Calu3 (cell line): ENCODE results near the gene CDCA5. TPM values are rescaled to one million over a fixed set of nuclear protein-coding genes. Genes with fewer than 3 reads are reported as not detected.

ENCODE experiments used
- BruUV-seq: library from RNA; stranded (reverse); fragments of 400-500 nt; replicated peaks from 2 replicates; lab custom pipeline; 2021; lab: Mats Ljungman, UMichigan
- CTCF ChIA-PET: fragments of 300-600 bp; sonication (Branson Sonifier 250); formaldehyde crosslinking; loops from one replicate; lab custom pipeline; 2022; ENCODE audit warnings: antibody characterized with exemption; lab: Charles Lee
- DNase-seq: peaks from one replicate; pipeline ENCODE4 v3.0.0; 2022
- H3K27ac Mint-ChIP-seq: one replicate; pipeline ENCODE4 v1.8.0; 2022; ENCODE audit warnings: mixed read lengths; ENCODE audit not compliant: unreplicated experiment
- H3K27me3 Mint-ChIP-seq: one replicate; pipeline ENCODE4 v1.8.0; 2022; ENCODE audit warnings: mixed read lengths; ENCODE audit not compliant: unreplicated experiment
- H3K36me3 Mint-ChIP-seq: one replicate; pipeline ENCODE4 v1.8.0; 2022; ENCODE audit warnings: mild to moderate bottlenecking, moderate library complexity, mixed read lengths; ENCODE audit not compliant: insufficient read depth, unreplicated experiment
- H3K4me1 Mint-ChIP-seq: one replicate; pipeline ENCODE4 v1.8.0; 2022; ENCODE audit warnings: mild to moderate bottlenecking, low read depth, mixed read lengths; ENCODE audit not compliant: unreplicated experiment
- H3K4me3 Mint-ChIP-seq: one replicate; pipeline ENCODE4 v1.8.0; 2022; ENCODE audit warnings: mild to moderate bottlenecking, low read depth, moderate library complexity, mixed read lengths; ENCODE audit not compliant: unreplicated experiment
- H3K9me3 Mint-ChIP-seq: one replicate; pipeline ENCODE4 v1.8.0; 2022; ENCODE audit warnings: low read depth, mixed read lengths; ENCODE audit not compliant: unreplicated experiment
- CTCF ChIP-seq: fragments of 200-600 bp; IDR thresholded peaks from one replicate; pipeline ENCODE4 v1.8.0; 2022; ENCODE audit warnings: antibody characterized with exemption; ENCODE audit not compliant: unreplicated experiment
- intact Hi-C: fragments of 100-400 bp; cut with micrococcal nuclease; formaldehyde crosslinking; loops from one replicate; pipeline ENCODE4 v1.10.0; 2022; ENCODE audit not compliant: unreplicated experiment
- total RNA-seq: library from RNA; stranded (reverse); gene quantifications from 2 replicates; pipeline ENCODE4 v1.2.3, GENCODE V29; 2022

Gene CDCA5
- total RNA-seq, 1 experiment from 2014 or later, result 53.4 TPM

DNA sequence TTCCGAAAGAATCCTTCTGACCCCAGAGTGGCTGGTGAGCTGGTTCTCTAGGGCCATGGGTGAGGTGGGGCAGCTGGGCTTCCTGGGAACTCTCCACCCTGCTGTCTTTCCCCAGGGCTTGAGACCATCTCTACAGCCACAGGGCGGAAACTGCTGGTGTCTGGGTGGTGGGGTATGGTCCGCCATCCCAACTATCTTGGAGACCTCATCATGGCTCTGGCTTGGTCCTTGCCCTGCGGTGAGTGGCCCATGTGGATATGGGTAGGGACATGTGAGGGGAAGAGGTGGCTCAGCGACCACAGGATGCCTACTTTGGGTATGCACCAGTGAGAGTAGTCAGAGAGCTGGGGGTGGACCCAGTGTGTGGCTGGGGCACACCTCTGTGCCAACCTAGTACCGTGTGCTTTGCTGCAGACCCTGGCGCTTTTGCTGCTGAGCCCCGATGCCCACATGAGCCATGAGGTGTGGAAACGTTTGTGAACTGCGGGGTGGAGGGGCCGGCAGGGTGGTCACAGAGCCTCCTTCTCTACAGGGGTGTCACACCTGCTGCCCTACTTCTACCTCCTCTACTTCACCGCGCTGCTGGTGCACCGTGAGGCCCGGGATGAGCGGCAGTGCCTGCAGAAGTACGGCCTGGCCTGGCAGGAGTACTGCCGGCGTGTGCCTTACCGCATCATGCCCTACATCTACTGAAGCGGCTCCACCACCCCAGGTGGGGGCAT lies 31.7 kb upstream of the CDCA5 start:
- intact Hi-C loops, result loop anchor here (5.0 to 10.0 kb wide), 2 partner anchors 271 to 328 kb away; partner anchors contain the start of gene CDC42BPG
- TF ChIP-seq CTCF, result no peak
- Mint-ChIP-seq H3K27ac (no peak overlapping the region), H3K9me3 (no peaks in the 10 kb centered on the region), H3K27me3 (no peaks in the 10 kb centered on the region), H3K36me3 (peaks cover 88% of the 10 kb centered on the region), H3K4me1 (peaks cover 40% of the 10 kb centered on the region), H3K4me3 (peak overlapping the region; percentile 82)
- CTCF ChIA-PET, result interaction anchor here (0.6 kb wide), 1 partner anchor 160 kb away, joined by 7 read pairs; no protein-coding TSS in a partner anchor
- no TSS peak for BruUV-seq
- DNase-seq, result no peak

DNA sequence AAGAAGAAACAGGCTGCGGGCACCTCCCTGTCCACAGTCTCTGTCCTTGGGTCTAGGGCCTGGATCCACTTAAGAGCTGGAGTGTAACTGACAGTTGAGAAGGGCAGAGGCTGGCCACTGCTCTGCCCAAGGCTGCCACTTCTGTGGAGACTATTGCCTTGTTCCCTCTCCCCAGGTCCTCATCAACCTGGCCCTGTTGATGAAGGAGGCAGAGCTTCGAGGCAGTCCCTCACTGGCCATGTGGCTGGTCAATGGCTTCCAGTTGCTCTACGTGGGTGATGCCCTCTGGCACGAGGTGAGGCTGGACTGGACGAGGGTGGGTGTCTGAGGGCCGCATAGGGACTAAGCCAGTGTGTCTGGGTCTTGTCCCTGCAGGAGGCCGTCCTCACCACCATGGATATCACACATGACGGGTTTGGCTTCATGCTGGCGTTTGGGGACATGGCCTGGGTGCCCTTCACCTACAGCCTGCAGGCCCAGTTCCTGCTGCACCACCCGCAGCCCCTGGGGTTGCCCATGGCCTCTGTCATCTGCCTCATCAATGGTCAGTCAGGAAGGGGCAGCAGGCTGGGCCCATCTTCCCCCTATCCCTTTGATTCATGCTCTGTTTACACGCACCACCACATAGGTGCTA lies 30.8 kb upstream of the CDCA5 start:
- BruUV-seq, result no TSS peak
- Mint-ChIP-seq H3K27ac (no peak overlapping the region), H3K4me1 (peaks cover 40% of the 10 kb centered on the region), H3K36me3 (peaks cover 90% of the 10 kb centered on the region), H3K4me3 (no peak overlapping the region), H3K9me3 (no peaks in the 10 kb centered on the region), H3K27me3 (no peaks in the 10 kb centered on the region)
- CTCF ChIA-PET, result interaction anchor here (0.6 kb wide), 1 partner anchor 161 kb away, joined by 7 read pairs; no protein-coding TSS in a partner anchor
- TF ChIP-seq CTCF, result no peak
- intact Hi-C loops, result loop anchor here (5.0 to 10.0 kb wide), 3 partner anchors 68 to 327 kb away; partner anchors contain the start of genes CAPN1 and CDC42BPG
- DNase-seq, result no peak

DNA sequence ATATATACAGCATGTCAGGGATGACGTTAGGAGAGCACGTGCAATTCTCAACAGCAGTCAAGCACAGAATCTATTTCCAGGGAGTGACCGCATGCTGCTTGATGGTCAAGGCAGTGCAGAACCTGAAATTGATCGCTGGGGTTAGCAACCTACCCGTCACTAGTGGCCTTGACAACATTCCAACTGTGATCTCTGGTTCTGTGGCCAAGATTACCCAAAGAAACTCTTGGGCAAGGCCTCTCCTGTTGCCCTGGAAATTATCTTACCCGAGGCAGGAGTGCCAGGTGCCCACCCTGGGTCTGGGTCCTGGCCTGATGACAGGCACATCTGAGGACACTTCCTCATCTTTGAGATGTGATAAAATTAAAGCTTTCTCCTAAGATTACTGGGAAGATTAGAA lies 30.0 kb upstream of the CDCA5 start:
- DNase-seq, result no peak
- BruUV-seq, result TSS peak; percentile 28
- H3K4me3 Mint-ChIP-seq, result peak overlapping the region; percentile 81
- no peaks in the 10 kb centered on the region for H3K27me3 Mint-ChIP-seq
- peaks cover 37% of the 10 kb centered on the region for H3K4me1 Mint-ChIP-seq
- TF ChIP-seq CTCF, result no peak
- peak overlapping the region; percentile 79 for H3K27ac Mint-ChIP-seq
- H3K9me3 Mint-ChIP-seq, result no peaks in the 10 kb centered on the region
- CTCF ChIA-PET, result no interaction called here
- H3K36me3 Mint-ChIP-seq, result peaks cover 84% of the 10 kb centered on the region
- intact Hi-C loops, result loop anchor here (5.0 to 10.0 kb wide), 2 partner anchors 68 to 269 kb away; partner anchors contain the start of genes CAPN1 and CDC42BPG

- TF ChIP-seq CTCF, result no peak
- CTCF ChIA-PET, result interaction anchor here (0.8 to 1.0 kb wide), 2 partner anchors 9 to 68 kb away, joined by 3 to 5 read pairs; partner anchors contain the start of genes CAPN1, FAU and MRPL49
- no peak for DNase-seq
- Mint-ChIP-seq H3K27ac (peak overlapping the region; percentile 79), H3K9me3 (no peaks in the 10 kb centered on the region), H3K4me1 (peaks cover 34% of the 10 kb centered on the region), H3K36me3 (peaks cover 79% of the 10 kb centered on the region), H3K27me3 (no peaks in the 10 kb centered on the region), H3K4me3 (peak overlapping the region; percentile 81)
- intact Hi-C loops, result loop anchor here (5.0 to 10.0 kb wide), 2 partner anchors 69 to 269 kb away; partner anchors contain the start of genes CAPN1 and CDC42BPG
- no TSS peak for BruUV-seq
Observed at GRCh38 chr11:65113361-65113756, 29.5 kb upstream of the CDCA5 start.
